PFSK-1 (cell line): ENCODE results near the gene TTC6.

Experiments used
- FOXP2 ChIP-seq: optimal IDR thresholded peaks from 2 replicates; pipeline ENCODE3; 2011; ENCODE audit warnings: borderline replicate concordance, control low read depth, inconsistent platforms; ENCODE audit not compliant: insufficient read depth; ENCODE audit errors: extremely low read length, extremely low read depth
- POLR2AphosphoS5 ChIP-seq: IDR thresholded peaks from 2 replicates; pipeline ENCODE4 v1.6.1; 2012; ENCODE audit warnings: low read depth, mild to moderate bottlenecking, control low read depth, low read length, moderate library complexity
- SIN3A ChIP-seq: IDR thresholded peaks from 2 replicates; pipeline ENCODE4 v1.6.1; 2012; ENCODE audit warnings: mild to moderate bottlenecking, low read length, moderate library complexity, borderline replicate concordance; ENCODE audit not compliant: insufficient read depth
- TAF1 ChIP-seq: IDR thresholded peaks from 2 replicates; pipeline ENCODE4 v1.6.1; 2012; ENCODE audit warnings: low read length, control low read depth, borderline replicate concordance; ENCODE audit not compliant: insufficient read depth
- TF ChIP-seq, protein P1 (sequence below), 2 experiments: IDR thresholded peaks; 2 replicates each; pipeline versions ENCODE4 v1.6.1 to v1.8.0; 2011 to 2012; ENCODE audit warnings: low read depth in 2 of 2, low read length in 2 of 2, control low read depth in 1 of 2, inconsistent platforms in 1 of 2, mild to moderate bottlenecking in 1 of 2, moderate library complexity in 1 of 2; ENCODE audit not compliant: insufficient read depth in 1 of 2

TTC6 gene

DNA sequence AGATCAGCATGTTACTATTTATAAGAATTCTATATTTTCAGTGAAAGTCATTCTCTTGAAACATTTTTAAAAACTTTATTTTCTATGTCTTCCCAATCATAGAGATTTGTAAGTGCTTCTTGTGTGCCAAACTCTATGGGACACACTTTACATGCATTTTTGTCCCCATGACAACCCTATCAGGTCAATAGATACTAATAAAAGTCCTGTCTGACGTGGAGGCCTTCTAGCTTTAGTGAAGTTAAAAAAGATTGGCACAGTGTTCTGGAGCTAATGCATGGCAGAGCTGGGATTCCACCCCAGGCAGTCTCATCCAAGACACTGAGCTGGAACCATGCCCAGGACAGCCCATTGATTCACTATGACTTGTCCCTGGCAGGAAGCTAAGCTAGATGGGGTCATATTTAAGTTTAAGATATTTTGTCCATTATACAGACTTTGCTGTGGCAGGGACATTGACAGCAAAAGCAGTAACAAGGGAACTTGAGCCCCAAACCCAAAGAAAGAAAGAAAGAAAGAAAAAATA lies 28.1 kb downstream of the TTC6 start:
- TF ChIP-seq FOXP2 (no peak), SIN3A (no peak), POLR2AphosphoS5 (no peak), TAF1 (no peak)
- TF ChIP-seq, protein P1, sequence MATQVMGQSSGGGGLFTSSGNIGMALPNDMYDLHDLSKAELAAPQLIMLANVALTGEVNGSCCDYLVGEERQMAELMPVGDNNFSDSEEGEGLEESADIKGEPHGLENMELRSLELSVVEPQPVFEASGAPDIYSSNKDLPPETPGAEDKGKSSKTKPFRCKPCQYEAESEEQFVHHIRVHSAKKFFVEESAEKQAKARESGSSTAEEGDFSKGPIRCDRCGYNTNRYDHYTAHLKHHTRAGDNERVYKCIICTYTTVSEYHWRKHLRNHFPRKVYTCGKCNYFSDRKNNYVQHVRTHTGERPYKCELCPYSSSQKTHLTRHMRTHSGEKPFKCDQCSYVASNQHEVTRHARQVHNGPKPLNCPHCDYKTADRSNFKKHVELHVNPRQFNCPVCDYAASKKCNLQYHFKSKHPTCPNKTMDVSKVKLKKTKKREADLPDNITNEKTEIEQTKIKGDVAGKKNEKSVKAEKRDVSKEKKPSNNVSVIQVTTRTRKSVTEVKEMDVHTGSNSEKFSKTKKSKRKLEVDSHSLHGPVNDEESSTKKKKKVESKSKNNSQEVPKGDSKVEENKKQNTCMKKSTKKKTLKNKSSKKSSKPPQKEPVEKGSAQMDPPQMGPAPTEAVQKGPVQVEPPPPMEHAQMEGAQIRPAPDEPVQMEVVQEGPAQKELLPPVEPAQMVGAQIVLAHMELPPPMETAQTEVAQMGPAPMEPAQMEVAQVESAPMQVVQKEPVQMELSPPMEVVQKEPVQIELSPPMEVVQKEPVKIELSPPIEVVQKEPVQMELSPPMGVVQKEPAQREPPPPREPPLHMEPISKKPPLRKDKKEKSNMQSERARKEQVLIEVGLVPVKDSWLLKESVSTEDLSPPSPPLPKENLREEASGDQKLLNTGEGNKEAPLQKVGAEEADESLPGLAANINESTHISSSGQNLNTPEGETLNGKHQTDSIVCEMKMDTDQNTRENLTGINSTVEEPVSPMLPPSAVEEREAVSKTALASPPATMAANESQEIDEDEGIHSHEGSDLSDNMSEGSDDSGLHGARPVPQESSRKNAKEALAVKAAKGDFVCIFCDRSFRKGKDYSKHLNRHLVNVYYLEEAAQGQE (IDR thresholded peaks at IDR 0.05; ENCODE audit: insufficient read depth in 1 of 2, low read depth in 2 of 2, low read length in 2 of 2), result no peak

DNA sequence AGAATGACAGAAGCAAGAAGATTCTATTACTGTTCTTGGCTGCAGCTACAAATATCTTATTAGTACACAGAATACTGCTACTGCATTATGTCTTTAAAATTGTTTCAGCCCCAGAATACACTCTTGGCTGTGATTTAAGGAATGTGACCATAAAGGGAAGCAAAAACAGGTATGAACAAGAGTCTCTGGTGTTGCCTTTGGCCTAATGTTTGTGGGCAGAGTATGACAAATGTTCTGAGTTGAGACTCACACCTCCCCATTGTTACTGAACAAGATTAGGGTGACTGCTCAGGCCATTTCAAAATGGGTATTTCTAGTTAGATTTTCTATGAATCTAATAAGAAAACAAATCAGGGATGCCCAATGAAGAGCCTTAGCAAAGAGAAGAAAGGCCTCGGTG lies 28.5 kb downstream of the TTC6 start:
- TF ChIP-seq POLR2AphosphoS5 (no peak), SIN3A (no peak), TAF1 (no peak), FOXP2 (no peak)
- TF ChIP-seq, protein P1 (IDR thresholded peaks at IDR 0.05; ENCODE audit: insufficient read depth in 1 of 2, low read depth in 2 of 2, low read length in 2 of 2), result no peak

DNA sequence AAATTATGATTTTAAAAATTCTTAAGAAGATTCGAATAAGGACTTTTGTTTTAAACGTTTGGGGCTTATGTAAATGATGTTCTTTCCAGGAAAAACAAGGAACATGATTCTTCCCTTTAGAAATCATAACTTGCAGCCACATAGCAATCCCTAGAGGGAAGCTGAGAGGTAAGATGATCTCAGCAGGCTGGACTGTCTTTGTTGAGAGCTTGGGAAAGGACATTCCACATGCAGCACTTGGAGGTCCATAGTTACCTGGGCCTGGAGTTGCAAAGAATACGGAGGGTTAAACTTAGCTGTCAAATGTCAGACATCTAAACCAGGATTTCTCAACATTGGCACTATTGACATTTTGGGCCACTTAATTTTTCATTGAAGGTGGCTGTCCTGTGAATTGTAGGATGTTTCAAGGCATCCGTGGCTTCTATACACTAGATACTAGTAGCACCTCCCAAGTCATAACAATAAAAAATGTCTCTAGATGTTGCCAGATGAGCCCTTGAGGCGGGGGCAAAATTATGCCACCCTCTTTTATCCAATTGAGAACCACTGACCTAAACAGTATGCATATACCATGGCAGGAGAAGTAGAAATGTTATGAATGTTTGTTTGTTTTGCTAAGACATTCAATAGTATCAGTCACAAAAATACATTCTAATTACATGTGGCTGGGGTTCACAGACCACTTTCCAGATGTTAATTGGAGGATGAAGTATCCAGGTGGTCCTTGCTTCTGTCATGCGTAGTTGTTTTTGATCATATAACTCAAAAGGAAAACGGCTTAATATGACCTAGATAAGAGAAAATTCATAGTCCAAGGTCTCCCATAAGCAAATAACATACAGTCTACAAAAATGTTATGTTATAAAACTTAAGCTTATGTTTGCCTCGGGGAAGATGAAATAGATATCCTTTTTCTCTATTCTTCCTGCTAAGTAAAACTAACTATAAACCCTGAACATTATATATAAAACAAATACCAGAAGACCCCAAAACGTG lies 30.5 kb downstream of the TTC6 start:
- TF ChIP-seq TAF1 (no peak), FOXP2 (no peak), POLR2AphosphoS5 (no peak), SIN3A (no peak)
- TF ChIP-seq, protein P1 (IDR thresholded peaks at IDR 0.05; ENCODE audit: insufficient read depth in 1 of 2, low read depth in 2 of 2, low read length in 2 of 2), result no peak

DNA sequence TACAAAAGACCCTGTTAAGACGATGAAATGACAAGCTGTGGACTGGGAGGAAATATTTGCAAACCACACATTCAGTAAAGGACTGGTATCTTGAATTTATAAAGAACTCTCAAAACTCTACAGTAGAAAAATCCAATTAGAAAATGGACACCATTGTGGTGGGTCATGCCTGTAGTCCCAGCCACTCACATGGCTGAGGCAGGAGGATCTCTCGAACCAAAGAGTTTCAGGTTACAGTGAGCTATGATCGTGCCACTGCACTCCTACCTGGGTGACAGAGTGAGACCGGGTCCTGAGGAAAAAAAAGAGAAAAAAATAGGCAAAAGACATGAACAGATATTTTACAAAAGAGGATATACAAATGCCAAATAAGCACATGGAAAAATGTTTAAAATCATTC lies 41.9 kb downstream of the TTC6 start:
- TF ChIP-seq FOXP2 (no peak), POLR2AphosphoS5 (no peak), SIN3A (no peak), TAF1 (no peak)
- TF ChIP-seq, protein P1 (IDR thresholded peaks at IDR 0.05; ENCODE audit: insufficient read depth in 1 of 2, low read depth in 2 of 2, low read length in 2 of 2), result no peak
